ENCODE results near the gene ZFP36L1.
A peak's percentile ranks its signal among the peaks of the same experiment; 100 is the strongest.

ZFP36L1 gene

GRCh38 chr14:68792979-68793733, at the start of gene ZFP36L1:
Gene ZFP36L1, minus strand, starts transcription at chr14:68793067. Its CDS starts 129 bp downstream, at chr14:68792938.
- DNase-seq, result peak; percentile 98

GRCh38 chr14:68842298-68842697, 49.4 kb upstream of the ZFP36L1 start:
- DNase-seq, result no peak

GRCh38 chr14:68841016-68841809, 48.3 kb upstream of the ZFP36L1 start:
- peak; percentile 63 for DNase-seq

GRCh38 chr14:68840454-68840853, 47.6 kb upstream of the ZFP36L1 start:
- DNase-seq, result no peak

- no peak for DNase-seq
Observed at GRCh38 chr14:68836082-68836481, 43.2 kb upstream of the ZFP36L1 start.

- no peak for DNase-seq
Observed at GRCh38 chr14:68834816-68835215, 41.9 kb upstream of the ZFP36L1 start.

- DNase-seq, result no peak
Observed at GRCh38 chr14:68828698-68829097, 35.8 kb upstream of the ZFP36L1 start.

GRCh38 chr14:68825729-68826128, 32.9 kb upstream of the ZFP36L1 start:
- DNase-seq, result no peak

GRCh38 chr14:68824517-68825347, 31.9 kb upstream of the ZFP36L1 start:
- DNase-seq, result peak; percentile 67

- no peak for DNase-seq
Observed at GRCh38 chr14:68824207-68824516, 31.3 kb upstream of the ZFP36L1 start.

- no peak for DNase-seq
Observed at GRCh38 chr14:68823434-68824206, 30.8 kb upstream of the ZFP36L1 start.

- DNase-seq, result no peak
Observed at GRCh38 chr14:68822926-68823325, 30.1 kb upstream of the ZFP36L1 start.

GRCh38 chr14:68822132-68822651, 29.3 kb upstream of the ZFP36L1 start:
- no peak for DNase-seq

- no peak for DNase-seq
Observed at GRCh38 chr14:68820999-68821683, 28.3 kb upstream of the ZFP36L1 start.

- DNase-seq, result no peak
Observed at GRCh38 chr14:68820536-68820935, 27.7 kb upstream of the ZFP36L1 start.

- DNase-seq, result no peak
Observed at GRCh38 chr14:68820119-68820518, 27.3 kb upstream of the ZFP36L1 start.

GRCh38 chr14:68819260-68819691, 26.4 kb upstream of the ZFP36L1 start:
- peak; percentile 78 for DNase-seq

- no peak for DNase-seq
Observed at GRCh38 chr14:68817506-68818212, 24.8 kb upstream of the ZFP36L1 start.

- DNase-seq, result no peak
Observed at GRCh38 chr14:68816943-68817430, 24.1 kb upstream of the ZFP36L1 start.

- peak; percentile 93 for DNase-seq
Observed at GRCh38 chr14:68816183-68816942, 23.5 kb upstream of the ZFP36L1 start.
